Motor neuron (in vitro differentiated cells): ENCODE measurements around the gene SFT2D1. TPM values are rescaled to one million over a fixed set of nuclear protein-coding genes. Genes with fewer than 3 reads are reported as not detected.

Experiments
- ATAC-seq, 8 experiments: fragments of 200-7000 bp; cut with Tn5 transposase; replicated peaks in 6 of 8; 2 replicates each; pipeline ENCODE4 v1.8.0; 2021; ENCODE audit warnings: mild to moderate bottlenecking in 8 of 8, moderate library complexity in 8 of 8
- H3K27ac ChIP-seq, 2 donors: fragments of 250-450 bp; sonication (Bioruptor Pico); 2 replicates each; pipeline ENCODE4 v1.9.0; 2021; ENCODE audit warnings: antibody characterized with exemption in 2 of 2, mild to moderate bottlenecking in 2 of 2, moderate library complexity in 1 of 2
- H3K4me1 ChIP-seq, 2 donors: fragments of 250-450 bp; sonication (Bioruptor Pico); replicated peaks in 1 of 2; 2 replicates each; pipeline ENCODE4 v1.6.1; 2021; ENCODE audit warnings: antibody characterized with exemption in 2 of 2, mild to moderate bottlenecking in 2 of 2, moderate library complexity in 1 of 2
- H3K4me3 ChIP-seq, 5 donors: fragments of 250-450 bp; sonication (Bioruptor Pico); 2 replicates each; pipeline ENCODE4 v1.9.0; 2021; ENCODE audit warnings: antibody characterized with exemption in 5 of 5, mild to moderate bottlenecking in 5 of 5, moderate library complexity in 4 of 5
- WGBS, 10 experiments: fragments of 450-650 bp; shearing (Covaris generic); methylation state at CpG; one replicate each; pipeline ENCODE4 v1.0.0; 2022; 5-methylcytosine and 5-hydroxymethylcytosine counted together
- in situ Hi-C, 9 experiments: fragments of 400-800 bp; cut with MboI; loops; one replicate each; pipeline ENCODE4 v1.15.0; 2021; ENCODE audit warnings: low sequenced_read_pairs in 9 of 9, low pct_unique_long_range_greater_than_20kb in 2 of 9; ENCODE audit not compliant: unreplicated experiment in 9 of 9
- total RNA-seq, 8 experiments: library from RNA; unstranded; fragments of 300-600 nt; gene quantifications; 2 replicates each; pipeline versions ENCODE4 v1.2.3 to v1.2.4, GENCODE V29; 2022

The SFT2D1 gene
- total RNA-seq, 8 experiments from 2014 or later: 21.4 to 53.5 (median 29.1) TPM

DNA sequence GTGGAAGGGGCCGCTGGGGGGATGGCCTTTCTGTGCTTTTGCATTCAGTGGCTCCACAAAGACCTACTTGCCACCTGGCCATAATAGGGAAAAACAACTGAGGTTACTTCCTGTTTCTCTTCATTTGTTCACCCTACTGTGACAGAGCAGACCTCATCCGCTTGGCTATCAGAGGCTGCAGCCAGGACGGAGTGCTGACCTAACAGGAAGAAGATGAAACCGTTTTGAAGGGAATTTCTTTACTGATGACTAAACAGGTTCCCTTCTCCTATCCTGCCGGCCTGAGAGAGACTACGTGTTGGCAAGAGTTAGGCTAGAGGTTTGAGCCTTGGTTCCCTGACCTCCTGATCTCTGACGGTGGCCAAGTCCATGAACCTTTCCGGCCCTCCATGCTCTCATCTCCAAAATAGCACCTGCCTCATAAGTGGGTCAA lies 55.5 kb downstream of the SFT2D1 start:
- Histone ChIP-seq H3K4me3 (no peak overlapping the region), H3K4me1 (peaks cover 0 to 3% of the 10 kb centered on the region in 2 donors), H3K27ac (no peak overlapping the region)
- peak in 1 of 8 experiments; percentile 24 for ATAC-seq
- 17 to 79% (median 66%) methylated on average over 1 to 8 of the region's 8 CpGs; no CpG with 5 or more reads in 1 of the 10 experiments for WGBS, 10 experiments
- in situ Hi-C loops: loop anchor here in 2 of 9 experiments (25.0 kb wide), 2 partner anchors 100 to 125 kb away; partner anchors contain the start of gene MPC1 (in 1 of the 2)

DNA sequence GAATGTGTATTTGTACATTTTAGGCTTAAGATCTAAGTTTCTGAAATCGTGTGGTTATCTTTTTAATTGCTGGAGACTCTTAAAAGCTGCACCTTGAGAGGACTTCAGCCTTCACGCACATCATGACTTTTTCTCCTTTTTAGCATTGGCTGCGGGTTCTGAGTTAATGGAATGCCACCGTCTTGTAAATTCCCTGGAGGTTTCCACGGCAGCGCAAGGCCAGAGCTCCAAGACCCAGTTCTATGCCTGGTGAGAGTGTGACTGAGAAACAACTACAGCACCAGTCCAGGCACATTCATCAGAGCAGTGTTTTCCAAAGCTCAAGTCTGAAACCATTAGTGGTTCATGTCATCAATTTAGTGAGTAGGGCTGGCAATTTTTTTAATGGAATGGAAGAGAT lies 57.1 kb downstream of the SFT2D1 start:
- H3K27ac ChIP-seq: no peak overlapping the region
- no peak overlapping the region for H3K4me3 ChIP-seq
- WGBS, 10 experiments: 5 to 40% (median 18%) methylated on average over 1 to 6 of the region's 6 CpGs; no CpG with 5 or more reads in 3 of the 10 experiments
- in situ Hi-C loops: loop anchor here in 2 of 9 experiments (25.0 kb wide), 2 partner anchors 102 to 127 kb away; partner anchors contain the start of gene MPC1 (in 1 of the 2)
- ATAC-seq: peak in 4 of 8 experiments; percentile 17 to 88 (median 52)
- peaks cover 0 to 3% of the 10 kb centered on the region in 2 donors for H3K4me1 ChIP-seq

DNA sequence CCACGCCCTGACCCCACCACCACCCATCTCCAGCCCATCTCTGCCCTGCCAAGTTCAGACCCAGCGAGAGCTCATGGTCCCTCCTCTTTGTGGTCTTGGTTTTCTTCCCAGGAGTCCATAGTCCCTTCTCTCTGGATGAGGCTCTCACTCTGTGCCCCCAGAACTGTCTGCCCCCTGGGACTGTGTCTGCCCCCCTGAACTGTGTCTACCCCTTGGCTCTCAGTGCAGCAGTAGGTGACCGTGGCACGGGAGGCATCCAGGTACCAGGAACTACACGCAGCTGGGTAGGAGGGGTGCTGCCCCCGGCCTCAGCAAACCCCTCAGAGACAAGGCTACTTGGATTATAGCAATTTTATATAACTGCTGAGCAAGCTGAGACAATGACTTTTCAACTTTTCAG lies 57.7 kb downstream of the SFT2D1 start:
- 20 to 100% (median 100%) methylated on average over 1 to 4 of the region's 6 CpGs; no CpG with 5 or more reads in 5 of the 10 experiments for WGBS, 10 experiments
- Histone ChIP-seq H3K4me1 (peaks cover 0 to 3% of the 10 kb centered on the region in 2 donors), H3K4me3 (no peak overlapping the region), H3K27ac (no peak overlapping the region)
- in situ Hi-C loops: loop anchor here in 2 of 9 experiments (25.0 kb wide), 2 partner anchors 103 to 128 kb away; partner anchors contain the start of gene MPC1 (in 1 of the 2)
- no peak for ATAC-seq

DNA sequence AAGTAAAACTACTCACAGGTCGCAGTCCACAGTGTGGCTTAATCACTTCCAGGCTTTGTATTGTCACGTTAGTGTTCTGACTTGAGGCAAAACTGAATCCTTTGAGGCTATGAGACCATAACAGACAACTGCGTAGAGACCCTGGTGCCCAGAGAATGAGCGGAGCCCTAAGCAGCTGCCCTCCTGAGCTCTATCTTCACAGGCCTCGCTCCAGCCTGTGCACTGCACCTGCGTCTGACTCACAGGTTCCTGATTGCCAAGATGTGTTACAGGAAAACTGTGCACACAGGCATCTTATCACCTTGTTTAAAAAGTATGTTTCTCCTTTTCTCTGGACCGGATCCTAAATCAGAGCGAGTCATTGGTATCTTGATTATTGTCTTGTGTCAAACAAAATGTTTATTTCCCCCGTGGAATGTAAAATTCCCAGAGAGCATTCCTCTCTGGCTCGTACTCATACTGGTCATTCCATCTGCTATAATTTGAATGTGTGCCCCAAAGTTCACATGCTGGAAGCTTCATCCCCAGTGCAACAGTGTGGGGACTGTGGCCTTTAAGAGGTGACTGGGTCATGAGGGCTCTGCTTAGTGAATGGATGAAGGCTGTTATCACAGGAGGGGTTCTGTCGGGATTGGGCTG lies 59.8 kb downstream of the SFT2D1 start:
- WGBS, 10 experiments: 13 to 89% (median 63%) methylated on average over 3 to 10 of the region's 11 CpGs; no CpG with 5 or more reads in 3 of the 10 experiments
- H3K27ac ChIP-seq: no peak overlapping the region
- peaks cover 0 to 3% of the 10 kb centered on the region in 2 donors for H3K4me1 ChIP-seq
- in situ Hi-C loops: loop anchor here in 2 of 9 experiments (25.0 kb wide), 2 partner anchors 105 to 130 kb away; partner anchors contain the start of gene MPC1 (in 1 of the 2)
- ATAC-seq: no peak
- no peak overlapping the region for H3K4me3 ChIP-seq

DNA sequence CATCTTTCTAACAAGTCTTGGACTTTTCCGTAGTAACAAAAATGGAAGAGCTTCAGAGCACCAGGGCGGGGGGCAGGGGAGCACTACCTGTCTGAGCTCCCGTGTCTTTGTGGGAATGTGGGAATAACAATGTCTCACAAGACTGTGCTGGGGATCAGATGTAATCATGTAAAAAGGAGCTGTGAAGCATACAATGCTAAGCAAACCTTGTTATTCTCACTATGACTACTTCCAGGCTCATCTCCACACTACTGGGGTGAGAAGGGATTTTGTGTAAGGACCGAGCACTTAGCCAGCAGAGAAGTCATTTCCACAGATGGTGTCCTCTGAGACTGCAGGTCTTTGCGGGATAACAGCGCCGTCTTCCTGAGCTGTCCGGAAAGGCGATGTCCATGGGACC lies 61.2 kb downstream of the SFT2D1 start:
- WGBS, 10 experiments: 23 to 100% (median 89%) methylated on average over 1 to 4 of the region's 9 CpGs; no CpG with 5 or more reads in 3 of the 10 experiments
- no peak for ATAC-seq
- H3K4me3 ChIP-seq: no peak overlapping the region
- in situ Hi-C loops: loop anchor here in 2 of 9 experiments (25.0 kb wide), 2 partner anchors 106 to 131 kb away; partner anchors contain the start of gene MPC1 (in 1 of the 2)
- H3K27ac ChIP-seq: no peak overlapping the region
- peaks cover 0 to 12% of the 10 kb centered on the region in 2 donors for H3K4me1 ChIP-seq

DNA sequence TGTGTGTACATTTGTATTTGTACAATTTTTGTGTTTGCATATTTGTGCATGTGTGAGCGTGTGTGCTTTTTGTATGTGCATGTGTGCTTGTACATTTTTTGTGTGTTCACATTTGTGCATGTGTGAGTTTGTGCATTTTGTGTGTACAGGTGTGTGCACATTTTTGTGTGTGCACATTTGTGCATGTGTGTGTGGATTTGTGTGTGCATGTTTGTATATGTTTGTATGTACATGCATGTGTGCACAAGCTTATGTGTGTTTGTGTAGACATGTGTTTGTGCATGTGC lies 63.0 kb downstream of the SFT2D1 start:
- H3K4me3 ChIP-seq: no peak overlapping the region
- H3K27ac ChIP-seq: no peak overlapping the region
- peaks cover 0 to 9% of the 10 kb centered on the region in 2 donors for H3K4me1 ChIP-seq
- in situ Hi-C loops: loop anchor here in 3 of 9 experiments (10.0 to 25.0 kb wide), 3 partner anchors 105 to 133 kb away; partner anchors contain the start of gene MPC1 (in 2 of the 3)
- ATAC-seq: no peak
- 9 to 100% (median 80%) methylated on average over 1 of the region's 1 CpG; no CpG with 5 or more reads in 3 of the 10 experiments for WGBS, 10 experiments

DNA sequence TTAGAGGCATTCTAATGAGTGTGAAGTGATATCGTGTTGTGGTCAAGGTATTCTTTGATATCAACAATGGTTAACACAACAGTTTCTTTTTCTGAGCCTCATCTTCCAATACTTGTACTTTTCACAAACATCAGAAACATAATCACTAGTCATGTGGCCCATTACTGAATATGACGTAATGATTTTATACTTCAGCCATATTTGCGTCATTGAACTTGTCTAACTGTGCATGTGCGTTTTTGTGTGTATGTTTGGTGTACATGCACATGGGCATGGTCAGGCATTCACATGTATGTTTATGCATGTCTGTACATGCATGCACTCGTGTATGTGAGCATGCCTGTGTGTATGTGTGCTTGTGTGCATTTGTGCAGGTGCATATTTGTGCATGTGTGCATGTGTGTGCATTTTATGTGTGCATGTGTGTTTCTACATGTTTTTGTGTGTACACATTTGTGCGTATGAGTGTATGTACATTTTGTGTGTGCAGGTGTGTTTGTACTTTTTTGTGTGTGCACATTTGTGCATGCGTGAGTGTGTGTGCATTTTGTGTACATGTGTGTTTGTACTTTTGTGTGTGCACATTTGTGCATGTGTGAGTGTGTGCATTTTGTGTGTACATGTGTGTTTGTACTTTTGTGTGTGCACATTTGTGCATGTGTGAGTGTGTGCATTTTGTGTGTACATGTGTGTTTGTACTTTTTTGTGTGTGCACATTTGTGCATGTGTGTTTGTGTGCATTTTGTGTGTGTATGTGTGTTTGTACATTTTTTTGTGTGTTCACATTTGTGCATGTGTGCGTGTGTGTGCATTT lies 63.6 kb downstream of the SFT2D1 start:
- in situ Hi-C loops: loop anchor here in 3 of 9 experiments (10.0 to 25.0 kb wide), 3 partner anchors 106 to 134 kb away; partner anchors contain the start of gene MPC1 (in 2 of the 3)
- 29 to 100% (median 80%) methylated on average over 1 to 8 of the region's 8 CpGs; no CpG with 5 or more reads in 1 of the 10 experiments for WGBS, 10 experiments
- no peak overlapping the region for H3K27ac ChIP-seq

DNA sequence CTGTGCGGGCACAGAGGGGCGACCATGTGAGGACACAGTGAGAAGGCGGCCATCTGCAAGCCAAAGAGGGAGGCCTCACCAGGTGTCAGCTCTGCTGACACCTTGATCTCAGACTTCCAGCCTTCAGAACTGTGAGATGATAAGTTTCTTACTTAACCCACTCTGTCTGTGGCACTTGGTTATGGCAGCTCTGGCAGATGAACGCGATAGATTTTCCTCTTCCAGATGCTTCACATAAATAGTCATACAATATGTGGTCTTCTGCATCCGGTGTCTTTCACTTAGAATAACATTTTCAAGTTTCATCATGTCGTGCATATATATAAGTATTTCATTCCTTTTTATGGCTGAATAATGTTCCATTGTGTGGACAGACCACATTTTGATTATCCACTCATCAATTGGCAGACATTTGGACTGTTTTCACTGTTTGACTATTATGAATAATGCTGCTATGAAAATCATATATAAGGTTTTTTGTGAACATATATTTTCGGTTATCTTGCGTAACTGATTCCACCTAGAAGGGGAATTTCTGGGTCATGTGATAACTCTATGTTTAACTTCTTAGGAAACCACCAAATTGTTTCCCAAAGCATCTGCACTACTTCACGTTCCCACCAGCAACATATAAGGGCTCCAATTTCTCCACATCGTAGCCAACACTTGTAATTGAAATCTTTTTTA lies 64.3 kb downstream of the SFT2D1 start:
- WGBS, 10 experiments: 50 to 100% (median 86%) methylated on average over 2 to 9 of the region's 11 CpGs
- Histone ChIP-seq H3K27ac (no peak overlapping the region), H3K4me3 (no peak overlapping the region), H3K4me1 (peaks cover 0 to 9% of the 10 kb centered on the region in 2 donors)
- in situ Hi-C loops: loop anchor here in 3 of 9 experiments (10.0 to 25.0 kb wide), 3 partner anchors 107 to 134 kb away; partner anchors contain the start of gene MPC1 (in 2 of the 3)
- no peak for ATAC-seq

More for the DNA sequence above, 63.6 kb downstream of the SFT2D1 start:
- no peak for ATAC-seq
- no peak overlapping the region for H3K4me3 ChIP-seq
- H3K4me1 ChIP-seq: peaks cover 0 to 9% of the 10 kb centered on the region in 2 donors

DNA sequence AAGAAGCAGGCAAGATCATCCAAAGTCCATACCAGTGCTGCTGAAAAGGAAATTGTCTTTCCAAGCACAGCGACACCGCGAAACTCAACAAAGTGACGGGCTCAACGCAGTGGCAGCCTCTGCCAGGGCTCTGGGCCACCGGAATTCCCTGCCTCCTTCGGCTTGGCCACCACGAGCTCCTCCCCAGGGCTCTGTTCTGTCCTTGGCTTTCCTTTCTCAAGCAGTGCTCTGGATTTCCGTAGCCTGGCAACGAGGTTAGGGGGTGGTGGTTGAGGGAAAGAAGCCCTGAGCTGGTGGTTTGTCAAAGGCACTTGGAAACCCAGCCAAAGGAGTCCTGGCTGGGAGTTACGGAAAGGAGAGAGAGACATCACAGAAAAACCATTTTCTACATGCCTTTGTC lies 65.3 kb downstream of the SFT2D1 start:
- Histone ChIP-seq H3K27ac (no peak overlapping the region), H3K4me3 (no peak overlapping the region), H3K4me1 (peaks cover 0 to 9% of the 10 kb centered on the region in 2 donors)
- peak in 5 of 8 experiments; percentile 53 to 91 (median 76) for ATAC-seq
- in situ Hi-C loops: loop anchor here in 3 of 9 experiments (10.0 to 25.0 kb wide), 3 partner anchors 108 to 135 kb away; partner anchors contain the start of gene MPC1 (in 2 of the 3)
- WGBS, 10 experiments: 20 to 77% (median 44%) methylated on average over 1 to 9 of the region's 11 CpGs; no CpG with 5 or more reads in 3 of the 10 experiments

DNA sequence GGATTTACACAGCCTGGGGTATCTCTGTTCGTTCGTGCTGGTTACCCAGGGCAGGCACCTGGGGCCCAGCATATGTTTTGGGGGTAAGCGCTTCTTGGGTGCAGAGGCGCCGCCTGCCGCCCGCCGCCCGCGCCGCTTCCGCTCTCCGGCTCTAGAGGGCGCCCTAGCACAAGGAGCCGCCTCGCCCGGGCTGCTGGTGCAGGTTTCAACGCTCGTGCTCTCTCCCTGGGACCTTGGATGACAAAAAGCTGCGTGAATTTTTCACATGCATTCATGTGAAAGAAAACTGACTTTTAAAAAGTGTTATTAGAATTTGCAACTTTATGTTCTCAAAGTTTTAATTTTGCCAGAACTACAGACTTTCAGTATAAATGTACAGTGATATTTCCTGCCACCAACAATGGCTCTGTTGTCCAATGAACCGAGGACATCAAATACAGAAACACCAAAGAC lies 66.6 kb downstream of the SFT2D1 start:
- ATAC-seq: peak; percentile 80 to 98 (median 84)
- Histone ChIP-seq H3K4me3 (no peak overlapping the region), H3K4me1 (peaks cover 0 to 9% of the 10 kb centered on the region in 2 donors), H3K27ac (no peak overlapping the region)
- in situ Hi-C loops: loop anchor here in 3 of 9 experiments (10.0 to 25.0 kb wide), 3 partner anchors 109 to 137 kb away; partner anchors contain the start of gene MPC1 (in 2 of the 3)
- 0 to 100% (median 50%) methylated on average over 1 to 14 of the region's 21 CpGs; no CpG with 5 or more reads in 1 of the 10 experiments for WGBS, 10 experiments

DNA sequence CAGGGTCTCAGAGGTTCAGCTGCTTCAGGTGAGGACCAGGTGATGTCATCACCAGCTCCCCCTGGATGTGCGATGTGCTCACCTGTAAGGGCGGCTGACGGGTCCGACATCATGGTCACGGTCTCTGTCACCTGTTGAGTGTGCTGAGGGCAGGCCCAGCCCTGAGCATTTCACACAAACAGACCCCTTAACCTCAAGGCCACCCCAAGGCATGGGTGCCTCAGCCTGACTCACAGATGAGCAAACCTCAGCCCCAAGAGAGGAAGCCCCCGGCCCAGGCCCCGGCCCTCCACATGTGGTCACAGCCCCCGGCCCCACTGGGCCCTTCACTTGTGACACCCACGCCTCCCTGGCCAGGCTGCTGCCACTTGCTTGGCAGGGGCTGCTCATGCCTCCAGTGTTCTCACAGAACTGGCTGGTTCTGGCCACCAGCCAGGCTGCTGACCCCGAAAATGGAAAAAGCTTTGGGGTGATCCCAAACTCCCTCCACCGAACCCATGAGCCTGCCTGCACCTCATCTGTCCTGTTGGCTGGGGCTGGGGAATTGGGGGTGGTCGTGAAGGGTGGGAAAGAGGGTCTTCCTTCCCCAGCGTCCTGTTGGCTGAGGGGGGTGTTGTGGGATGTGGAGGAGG lies 67.5 kb downstream of the SFT2D1 start:
- Histone ChIP-seq H3K27ac (no peak overlapping the region), H3K4me3 (no peak overlapping the region), H3K4me1 (peaks cover 0 to 9% of the 10 kb centered on the region in 2 donors)
- WGBS, 10 experiments: 80 to 100% (median 100%) methylated on average over 1 to 4 of the region's 13 CpGs; no CpG with 5 or more reads in 6 of the 10 experiments
- no peak for ATAC-seq
- in situ Hi-C loops: loop anchor here in 4 of 9 experiments (10.0 to 25.0 kb wide), 4 partner anchors 110 to 137 kb away; partner anchors contain the start of genes MPC1 (in 2 of the 4) and TBXT (in 1 of the 4)
